HG02870 (cell line): ENCODE data around the gene BTG2.
A peak's percentile ranks its signal among the peaks of the same experiment; 100 is the strongest.

Experiments
- ATAC-seq: cut with Tn5 transposase; IDR thresholded peaks from one replicate; pipeline ENCODE4 v1.9.1; 2021; ENCODE audit warnings: mild to moderate bottlenecking, moderate library complexity; ENCODE audit not compliant: unreplicated experiment

The BTG2 gene

GRCh38 chr1:203276408-203276807 lies 28.9 kb upstream of the BTG2 start:
- no peak for ATAC-seq

DNA sequence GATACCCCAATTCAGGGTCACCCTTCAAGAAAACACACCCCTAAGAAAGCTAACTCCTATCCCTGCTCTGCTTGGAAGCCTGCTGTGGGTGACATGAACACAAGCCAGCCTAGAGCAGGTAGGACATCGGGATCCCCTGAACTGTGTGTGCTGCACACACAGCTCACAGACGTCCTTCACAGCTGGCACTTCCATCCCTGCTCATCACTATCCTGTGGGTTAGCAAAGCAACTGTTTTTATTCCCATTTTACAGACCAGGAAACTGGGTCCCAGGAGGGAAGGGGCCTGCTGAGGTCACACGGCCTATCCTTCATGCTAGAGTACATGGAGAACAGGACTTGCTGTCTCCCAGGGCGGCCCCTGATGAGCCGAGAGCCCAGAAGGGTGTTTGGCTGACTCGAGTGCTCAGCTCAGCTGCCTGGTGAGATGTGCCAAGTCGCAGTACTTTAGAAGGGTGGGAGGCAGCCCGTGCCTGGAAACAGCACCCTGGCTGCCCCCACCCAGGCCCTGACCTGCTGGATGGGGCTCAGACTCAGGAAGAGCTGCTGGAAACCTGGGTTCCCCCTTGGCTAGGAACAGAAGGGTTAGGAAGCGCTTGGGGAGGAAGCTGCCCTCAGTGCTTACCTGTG lies 28.3 kb upstream of the BTG2 start:
- ATAC-seq = no peak

- no peak for ATAC-seq
Observed at GRCh38 chr1:203278082-203278884, 27.0 kb upstream of the BTG2 start.

- no peak for ATAC-seq
Observed at GRCh38 chr1:203278885-203279406, 26.4 kb upstream of the BTG2 start.

- ATAC-seq = no peak
Observed at GRCh38 chr1:203280061-203280460, 25.3 kb upstream of the BTG2 start.

GRCh38 chr1:203281033-203281432 lies 24.3 kb upstream of the BTG2 start:
- ATAC-seq = no peak

DNA sequence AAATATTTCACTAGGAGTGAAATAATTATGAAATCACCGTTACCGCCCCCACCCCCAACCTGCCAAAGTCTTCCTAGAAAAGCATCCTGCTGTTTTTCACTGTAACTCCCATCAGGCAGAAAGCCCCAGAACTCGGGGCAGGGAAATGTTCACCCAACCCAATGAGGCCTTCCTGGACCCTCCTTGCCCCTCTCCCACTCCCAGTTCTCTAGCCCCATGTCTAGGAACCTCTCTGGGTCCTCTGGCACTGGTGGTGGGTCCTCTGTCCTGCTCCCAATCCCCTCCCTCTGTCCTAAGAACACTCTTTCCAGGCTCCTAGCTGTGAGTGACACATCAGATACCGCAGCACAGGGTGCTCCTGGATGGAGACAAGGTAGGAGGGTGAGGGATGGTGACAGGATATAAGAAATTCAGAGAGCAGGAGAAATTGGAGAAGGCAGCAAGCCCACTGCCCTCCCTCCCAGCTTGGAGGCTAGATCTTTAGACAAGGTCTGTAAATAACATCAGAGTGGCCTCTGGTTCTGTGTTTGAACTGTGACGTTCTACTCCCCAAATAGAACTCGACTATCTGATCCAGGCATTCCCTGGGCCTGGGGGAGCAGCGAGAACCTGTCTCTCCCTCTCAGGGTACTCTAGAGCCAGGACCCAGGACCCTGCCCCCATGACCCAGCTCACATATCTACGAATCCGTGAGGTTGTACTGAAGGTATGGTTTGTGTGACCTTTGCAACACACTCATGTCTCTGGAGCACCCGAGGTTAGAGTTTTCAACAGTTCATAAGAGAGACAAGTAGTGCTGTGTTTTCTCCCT lies 23.3 kb upstream of the BTG2 start:
- no peak for ATAC-seq

DNA sequence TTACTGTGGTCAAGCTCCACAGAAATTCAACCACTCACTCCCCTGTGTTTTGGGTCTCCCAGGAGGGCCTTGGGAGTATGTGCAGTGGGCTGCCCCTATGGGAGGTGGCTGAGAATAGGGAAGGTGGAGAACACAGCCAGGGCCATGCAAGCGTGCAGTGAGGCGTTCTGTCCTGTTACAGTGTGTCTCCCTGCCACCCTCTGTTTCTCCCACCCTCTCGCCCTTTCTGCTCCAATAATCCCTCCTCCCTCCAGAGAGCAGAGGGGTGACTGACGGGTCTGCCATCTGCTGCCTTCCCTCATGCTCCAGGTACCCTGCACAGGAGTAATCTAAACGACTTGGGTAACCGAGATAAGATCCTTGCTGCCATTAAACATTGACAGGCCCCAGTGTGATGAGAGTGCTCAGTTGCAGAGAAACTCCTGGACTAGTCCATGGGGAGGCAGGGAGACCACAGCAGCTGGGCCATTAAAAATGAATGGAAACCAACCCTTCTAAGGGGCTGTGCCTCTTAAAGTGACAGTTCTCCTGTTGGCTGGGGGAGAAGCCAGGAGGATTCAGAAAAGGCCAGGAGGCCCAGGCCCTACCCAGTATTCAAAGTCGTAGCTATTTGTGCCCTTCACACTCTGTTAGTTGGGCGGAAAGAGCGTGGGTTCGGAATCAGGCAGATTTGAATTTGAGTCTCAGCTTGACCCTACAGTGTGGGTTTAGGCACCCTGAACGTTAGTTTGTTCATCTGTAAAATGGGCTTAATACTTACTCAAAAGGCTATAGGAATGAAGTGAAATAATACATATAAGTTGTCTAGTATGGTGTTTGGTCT lies 22.4 kb upstream of the BTG2 start:
- no peak for ATAC-seq

DNA sequence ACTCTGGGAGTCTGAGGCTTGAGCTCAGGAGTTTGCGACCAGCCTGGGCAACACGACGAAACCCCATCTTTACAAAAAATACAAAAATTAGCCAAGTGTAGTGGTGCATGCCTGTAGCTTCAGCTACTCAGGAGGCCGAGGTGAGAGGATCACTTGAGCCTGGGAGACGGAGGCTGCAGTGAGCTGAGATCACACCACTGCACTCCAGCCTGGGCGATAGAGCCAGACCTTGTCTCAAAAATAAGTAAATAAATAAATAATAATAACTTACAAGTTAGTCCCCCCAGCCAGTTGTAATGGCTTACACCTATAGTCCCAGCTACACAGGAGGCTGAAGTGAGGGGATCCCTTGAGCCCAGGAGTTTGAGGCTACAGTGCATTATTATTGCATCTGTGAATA lies 21.7 kb upstream of the BTG2 start:
- ATAC-seq = no peak

- no peak for ATAC-seq
Observed at GRCh38 chr1:203284411-203285123, 20.8 kb upstream of the BTG2 start.

DNA sequence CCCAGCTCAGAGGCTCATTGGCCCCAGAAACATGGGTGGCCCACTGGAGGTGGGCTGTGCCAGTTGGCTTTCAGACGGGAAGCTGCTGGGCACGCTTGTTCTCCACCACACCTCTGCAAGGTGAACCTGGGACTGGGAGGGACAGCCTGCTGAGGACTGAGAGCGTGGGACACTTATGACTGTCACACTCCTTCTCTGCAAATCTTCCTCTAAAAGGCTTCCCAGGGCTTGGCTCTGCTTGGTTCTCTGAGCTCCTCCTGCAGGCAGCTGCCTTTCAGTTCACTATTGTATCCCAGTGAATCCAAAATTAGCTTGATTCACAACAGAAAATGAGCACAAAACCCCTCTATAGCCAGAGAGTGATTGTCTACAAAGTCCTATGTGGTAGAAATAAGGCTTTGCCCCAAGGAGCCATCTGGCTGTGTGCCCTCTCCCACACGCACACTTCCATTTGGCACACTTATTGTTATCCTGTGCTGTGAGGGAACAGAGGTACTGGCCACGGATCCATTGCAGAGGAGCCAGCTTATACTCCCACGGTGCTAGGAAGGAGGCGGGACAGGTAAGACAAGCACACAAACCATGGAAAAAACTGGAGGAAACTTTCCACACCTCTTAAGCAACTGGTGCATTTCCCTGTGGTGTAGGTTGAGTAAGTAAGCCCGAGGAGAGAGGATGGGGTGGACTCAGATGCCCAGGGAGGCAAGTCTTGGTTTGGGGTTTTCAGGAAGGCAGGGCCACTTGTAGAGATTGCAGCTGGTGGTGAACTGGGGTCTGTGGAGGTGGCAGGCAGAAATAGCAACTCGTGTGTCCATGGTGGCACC lies 18.9 kb upstream of the BTG2 start:
- ATAC-seq = no peak

DNA sequence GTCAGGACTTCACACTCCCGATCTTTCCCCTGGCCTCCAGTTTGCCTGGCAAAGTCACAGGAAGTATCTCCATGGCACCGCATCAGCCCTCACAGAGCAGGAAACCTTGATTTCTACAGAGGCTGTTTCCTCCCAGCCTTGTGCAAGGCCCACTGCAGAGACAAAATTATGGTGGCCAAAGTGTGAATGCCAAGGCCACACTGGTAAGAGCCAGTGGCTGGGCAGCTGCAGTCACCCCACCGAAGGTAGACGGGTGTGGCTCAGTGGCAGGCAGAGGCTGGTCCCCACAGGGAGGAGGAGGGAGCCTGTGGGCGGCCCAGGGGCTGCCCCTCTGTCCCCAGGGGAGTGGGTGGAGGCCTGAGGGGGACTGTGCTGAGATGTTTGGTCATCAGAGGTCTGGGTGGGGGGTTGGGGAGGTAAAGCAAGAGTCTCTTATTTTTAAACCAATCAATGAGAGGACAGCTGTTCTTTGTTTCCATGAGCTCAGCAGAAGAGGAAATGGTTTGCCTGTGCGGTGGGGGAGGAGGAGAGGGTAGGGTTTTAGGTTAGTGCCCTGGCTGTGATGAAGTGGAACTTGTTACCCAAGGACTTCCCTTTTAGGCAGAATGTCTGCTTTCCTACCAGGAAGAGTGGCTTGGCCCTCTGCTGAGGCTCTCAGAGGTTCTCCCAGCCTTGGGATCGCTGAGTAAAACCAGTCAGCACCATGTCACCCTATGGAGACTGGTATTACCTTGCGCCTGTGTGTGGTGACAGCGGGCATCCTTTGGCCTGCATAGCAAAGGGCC lies 18.0 kb upstream of the BTG2 start:
- peak; percentile 36 for ATAC-seq

- no peak for ATAC-seq
Observed at GRCh38 chr1:203287898-203288297, 17.4 kb upstream of the BTG2 start.

- no peak for ATAC-seq
Observed at GRCh38 chr1:203288400-203288799, 16.9 kb upstream of the BTG2 start.

DNA sequence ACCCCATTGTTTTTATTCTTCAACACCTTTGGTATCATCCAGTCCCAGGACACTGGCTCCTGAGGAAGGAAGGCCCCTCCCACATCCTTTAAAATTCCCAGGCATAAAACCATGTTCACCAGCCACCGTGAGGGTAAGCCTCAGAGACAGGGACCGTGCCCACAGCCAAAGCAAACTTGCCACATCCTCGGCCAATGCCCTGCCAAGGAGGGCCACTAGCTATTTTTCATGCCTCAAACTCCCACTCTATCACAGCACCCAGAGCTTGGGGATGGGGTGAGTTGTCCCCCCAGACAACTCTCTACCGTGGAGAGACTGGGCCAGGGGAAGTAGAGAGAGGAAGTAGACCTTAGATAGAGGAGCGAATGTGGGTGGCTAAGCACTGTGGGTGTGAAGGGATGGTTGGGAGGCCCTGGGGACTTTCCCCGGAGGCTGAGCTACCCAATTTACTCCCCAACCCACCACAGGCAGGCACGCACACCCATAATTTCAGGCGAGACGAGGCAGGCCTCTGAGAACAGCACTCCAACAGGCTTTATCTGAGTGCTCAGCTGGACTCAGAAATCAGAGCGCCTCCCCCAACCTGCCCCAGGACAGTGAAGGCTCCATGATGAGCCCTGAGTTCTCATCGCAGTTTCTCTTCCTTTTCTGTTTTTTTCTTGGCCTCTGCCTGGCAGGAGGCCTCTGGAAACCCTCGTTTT lies 15.9 kb upstream of the BTG2 start:
- ATAC-seq = peak; percentile 58

- no peak for ATAC-seq
Observed at GRCh38 chr1:203289982-203290260, 15.4 kb upstream of the BTG2 start.

GRCh38 chr1:203290261-203291089 lies 14.8 kb upstream of the BTG2 start:
- peak; percentile 40 for ATAC-seq
